Measurements from ENCODE around the gene CEMP1. TPM values are rescaled to one million over a fixed set of nuclear protein-coding genes. Genes with fewer than 3 reads are reported as not detected.

Gene CEMP1
- total RNA-seq, 6 donors from 2014 or later = 0.91 to 17.0 (median 5.4) TPM

- ATAC-seq (ENCODE audit: low FRiP score in 2 of 2) = no peak
- peak in 1 of 2 donors; percentile 67 for DNase-seq
- Histone ChIP-seq H3K36me3 (no peaks in the 10 kb centered on the region), H3K4me1 (peaks cover 8 to 34% (median 23%) of the 10 kb centered on the region in 4 donors), H3K27ac (peak overlapping the region in 2 of 4 donors; percentile 69 to 74), H3K27me3 (no peaks in the 10 kb centered on the region), H3K4me3 (no peak overlapping the region), H3K9me3 (no peaks in the 10 kb centered on the region)
- TF ChIP-seq POLR2A (IDR thresholded peaks at IDR 0.05) (no peak), CTCF (IDR thresholded peaks at IDR 0.05) (no peak), POLR2AphosphoS5 (IDR thresholded peaks at IDR 0.05) (no peak), EP300 (IDR thresholded peaks at IDR 0.05) (no peak)
- WGBS, 2 donors = 90 to 92% methylated on average over 16 to 18 of the region's 18 CpGs
Observed at GRCh38 chr16:2508722-2509400, 22.3 kb downstream of the CEMP1 start.

- DNase-seq (peak; percentile 83 to 84), ATAC-seq (ENCODE audit: low FRiP score in 2 of 2) (peak; percentile 81)
- peak overlapping the region; percentile 69 to 82 (median 74) for H3K27ac ChIP-seq
- no peak overlapping the region for H3K4me3 ChIP-seq
- H3K9me3 ChIP-seq = no peaks in the 10 kb centered on the region
- peaks cover 7 to 32% (median 22%) of the 10 kb centered on the region in 4 donors for H3K4me1 ChIP-seq
- TF ChIP-seq CTCF (IDR thresholded peaks at IDR 0.05) (no peak), POLR2AphosphoS5 (IDR thresholded peaks at IDR 0.05) (peak; percentile 47 to 61), EP300 (IDR thresholded peaks at IDR 0.05) (peak in 1 of 4 donors; percentile 41), POLR2A (IDR thresholded peaks at IDR 0.05) (peak in 1 of 4 donors; percentile 29)
- 66 to 96% methylated on average over 3 to 11 of the region's 11 CpGs for WGBS, 2 donors
- H3K27me3 ChIP-seq = no peaks in the 10 kb centered on the region
- H3K36me3 ChIP-seq = no peaks in the 10 kb centered on the region
Observed at GRCh38 chr16:2507665-2508064, 23.5 kb downstream of the CEMP1 start.

- DNase-seq (peak; percentile 45 to 73), ATAC-seq (ENCODE audit: low FRiP score in 2 of 2) (peak; percentile 51 to 71)
- 67 to 77% methylated on average over 13 to 14 of the region's 14 CpGs for WGBS, 2 donors
- H3K4me3 ChIP-seq = no peak overlapping the region
- no peaks in the 10 kb centered on the region for H3K9me3 ChIP-seq
- peak overlapping the region; percentile 69 to 82 (median 74) for H3K27ac ChIP-seq
- peaks cover 0 to under 1% (median 0%) of the 10 kb centered on the region in 4 donors for H3K36me3 ChIP-seq
- TF ChIP-seq EP300 (IDR thresholded peaks at IDR 0.05) (no peak), CTCF (IDR thresholded peaks at IDR 0.05) (no peak), POLR2AphosphoS5 (IDR thresholded peaks at IDR 0.05) (no peak), POLR2A (IDR thresholded peaks at IDR 0.05) (peak in 1 of 4 donors; percentile 37)
- no peaks in the 10 kb centered on the region for H3K27me3 ChIP-seq
- H3K4me1 ChIP-seq = peaks cover 11 to 34% (median 25%) of the 10 kb centered on the region in 4 donors
Observed at GRCh38 chr16:2507052-2507659, 24.1 kb downstream of the CEMP1 start.

- no peak for ATAC-seq (ENCODE audit: low FRiP score in 2 of 2)
- peaks cover 0 to 6% (median 0%) of the 10 kb centered on the region in 4 donors for H3K36me3 ChIP-seq
- DNase-seq = no peak
- H3K9me3 ChIP-seq = no peaks in the 10 kb centered on the region
- no peaks in the 10 kb centered on the region for H3K27me3 ChIP-seq
- H3K4me1 ChIP-seq = peaks cover 15 to 36% (median 27%) of the 10 kb centered on the region in 4 donors
- no peak overlapping the region for H3K27ac ChIP-seq
- 87 to 90% methylated on average over 14 of the region's 14 CpGs for WGBS, 2 donors
- TF ChIP-seq EP300 (IDR thresholded peaks at IDR 0.05) (no peak), CTCF (IDR thresholded peaks at IDR 0.05) (no peak)
- H3K4me3 ChIP-seq = no peak overlapping the region
Observed at GRCh38 chr16:2505695-2506094, 25.5 kb downstream of the CEMP1 start.
